ENCODE data around the gene PPP1R14B.

DNA sequence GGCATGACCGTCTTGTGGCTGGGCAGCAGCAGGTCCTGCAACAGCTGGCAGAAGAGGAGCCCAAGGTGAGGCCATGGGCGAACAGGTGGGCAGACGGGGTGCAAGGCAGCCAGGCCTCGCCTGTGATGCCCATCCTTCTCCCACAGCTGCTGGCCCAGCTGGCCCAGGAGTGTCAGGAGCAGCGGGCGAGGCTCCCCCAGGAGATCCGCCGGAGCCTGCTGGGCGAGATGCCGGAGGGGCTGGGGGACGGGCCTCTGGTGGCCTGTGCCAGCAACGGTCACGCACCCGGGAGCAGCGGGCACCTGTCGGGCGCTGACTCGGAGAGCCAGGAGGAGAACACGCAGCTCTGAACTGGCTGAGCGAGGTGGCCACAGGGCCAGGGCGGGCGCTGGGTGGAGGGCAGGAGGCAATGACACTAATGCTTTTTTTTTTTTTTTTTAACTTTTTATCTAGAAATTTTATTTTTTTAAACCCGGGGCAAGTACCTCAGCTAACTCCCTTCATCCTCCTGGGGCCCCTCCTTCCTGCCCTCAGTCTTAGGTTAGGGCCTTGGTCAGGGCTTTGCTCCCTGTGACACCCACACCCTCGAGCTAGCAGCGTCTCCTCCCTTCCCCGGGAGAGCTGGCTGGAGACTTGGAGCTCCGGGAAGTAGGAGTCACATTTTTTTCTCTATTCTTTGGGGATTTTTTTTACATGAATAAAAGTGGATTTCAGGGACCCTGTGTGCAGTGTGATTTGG, 20.6 kb upstream of the PPP1R14B start:
- no peak for TF ChIP-seq EZH2 (IDR thresholded peaks at IDR 0.05; ENCODE audit: borderline replicate concordance, low read depth, low read length, severe bottlenecking)
- no peak for TF ChIP-seq POLR2A (IDR thresholded peaks at IDR 0.05; ENCODE audit: low read depth, low read length)
- no peak for TF ChIP-seq POLR2AphosphoS5 (IDR thresholded peaks at IDR 0.05; ENCODE audit: insufficient read depth, low read depth, low read length)
- TF ChIP-seq, protein P1, sequence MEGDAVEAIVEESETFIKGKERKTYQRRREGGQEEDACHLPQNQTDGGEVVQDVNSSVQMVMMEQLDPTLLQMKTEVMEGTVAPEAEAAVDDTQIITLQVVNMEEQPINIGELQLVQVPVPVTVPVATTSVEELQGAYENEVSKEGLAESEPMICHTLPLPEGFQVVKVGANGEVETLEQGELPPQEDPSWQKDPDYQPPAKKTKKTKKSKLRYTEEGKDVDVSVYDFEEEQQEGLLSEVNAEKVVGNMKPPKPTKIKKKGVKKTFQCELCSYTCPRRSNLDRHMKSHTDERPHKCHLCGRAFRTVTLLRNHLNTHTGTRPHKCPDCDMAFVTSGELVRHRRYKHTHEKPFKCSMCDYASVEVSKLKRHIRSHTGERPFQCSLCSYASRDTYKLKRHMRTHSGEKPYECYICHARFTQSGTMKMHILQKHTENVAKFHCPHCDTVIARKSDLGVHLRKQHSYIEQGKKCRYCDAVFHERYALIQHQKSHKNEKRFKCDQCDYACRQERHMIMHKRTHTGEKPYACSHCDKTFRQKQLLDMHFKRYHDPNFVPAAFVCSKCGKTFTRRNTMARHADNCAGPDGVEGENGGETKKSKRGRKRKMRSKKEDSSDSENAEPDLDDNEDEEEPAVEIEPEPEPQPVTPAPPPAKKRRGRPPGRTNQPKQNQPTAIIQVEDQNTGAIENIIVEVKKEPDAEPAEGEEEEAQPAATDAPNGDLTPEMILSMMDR (IDR thresholded peaks at IDR 0.05; ENCODE audit: extremely low read depth in 1 of 2, insufficient read depth in 1 of 2, low read depth in 1 of 2, low read length in 2 of 2), result no peak
- TF ChIP-seq, protein P2, sequence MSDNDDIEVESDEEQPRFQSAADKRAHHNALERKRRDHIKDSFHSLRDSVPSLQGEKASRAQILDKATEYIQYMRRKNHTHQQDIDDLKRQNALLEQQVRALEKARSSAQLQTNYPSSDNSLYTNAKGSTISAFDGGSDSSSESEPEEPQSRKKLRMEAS (IDR thresholded peaks at IDR 0.05; ENCODE audit: insufficient read depth, insufficient read length), result no peak
